Measurements from ENCODE around the gene ATP6V0A4.
"Not testable (repeated sequence)": the region's sequence is repeated elsewhere in the genome, so short reads cannot be mapped to it uniquely, and the experiment has no call there.

DNA sequence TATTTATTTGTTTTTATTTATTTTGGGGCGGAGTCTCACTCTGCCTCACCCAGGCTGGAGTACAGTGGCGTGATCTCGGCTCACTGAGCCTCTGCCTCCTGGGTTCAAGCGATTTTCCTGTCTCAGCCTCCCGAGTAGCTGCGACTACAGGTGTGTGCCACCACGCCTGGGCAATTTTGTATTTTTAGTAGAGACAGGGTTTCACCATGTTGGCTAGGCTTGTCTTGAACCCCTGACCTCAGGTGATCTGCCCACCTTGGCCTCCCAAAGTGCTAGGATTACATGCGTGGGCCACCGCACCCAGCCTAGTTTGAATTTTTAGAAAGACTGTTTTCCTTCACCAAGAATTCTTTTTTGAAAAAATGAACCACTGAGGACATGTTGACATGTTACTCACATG is 102.2 kb downstream of the ATP6V0A4 start:
- TF ChIP-seq POLR2A (IDR thresholded peaks at IDR 0.05): not testable (repeated sequence)
- TF ChIP-seq, protein P1, sequence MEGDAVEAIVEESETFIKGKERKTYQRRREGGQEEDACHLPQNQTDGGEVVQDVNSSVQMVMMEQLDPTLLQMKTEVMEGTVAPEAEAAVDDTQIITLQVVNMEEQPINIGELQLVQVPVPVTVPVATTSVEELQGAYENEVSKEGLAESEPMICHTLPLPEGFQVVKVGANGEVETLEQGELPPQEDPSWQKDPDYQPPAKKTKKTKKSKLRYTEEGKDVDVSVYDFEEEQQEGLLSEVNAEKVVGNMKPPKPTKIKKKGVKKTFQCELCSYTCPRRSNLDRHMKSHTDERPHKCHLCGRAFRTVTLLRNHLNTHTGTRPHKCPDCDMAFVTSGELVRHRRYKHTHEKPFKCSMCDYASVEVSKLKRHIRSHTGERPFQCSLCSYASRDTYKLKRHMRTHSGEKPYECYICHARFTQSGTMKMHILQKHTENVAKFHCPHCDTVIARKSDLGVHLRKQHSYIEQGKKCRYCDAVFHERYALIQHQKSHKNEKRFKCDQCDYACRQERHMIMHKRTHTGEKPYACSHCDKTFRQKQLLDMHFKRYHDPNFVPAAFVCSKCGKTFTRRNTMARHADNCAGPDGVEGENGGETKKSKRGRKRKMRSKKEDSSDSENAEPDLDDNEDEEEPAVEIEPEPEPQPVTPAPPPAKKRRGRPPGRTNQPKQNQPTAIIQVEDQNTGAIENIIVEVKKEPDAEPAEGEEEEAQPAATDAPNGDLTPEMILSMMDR (IDR thresholded peaks at IDR 0.05): not testable (repeated sequence)
